ENCODE measurements around the gene TNNT3.

GRCh38 chr11:1873048-1873812 is 46.3 kb upstream of the TNNT3 start:
- TF ChIP-seq, protein P1, sequence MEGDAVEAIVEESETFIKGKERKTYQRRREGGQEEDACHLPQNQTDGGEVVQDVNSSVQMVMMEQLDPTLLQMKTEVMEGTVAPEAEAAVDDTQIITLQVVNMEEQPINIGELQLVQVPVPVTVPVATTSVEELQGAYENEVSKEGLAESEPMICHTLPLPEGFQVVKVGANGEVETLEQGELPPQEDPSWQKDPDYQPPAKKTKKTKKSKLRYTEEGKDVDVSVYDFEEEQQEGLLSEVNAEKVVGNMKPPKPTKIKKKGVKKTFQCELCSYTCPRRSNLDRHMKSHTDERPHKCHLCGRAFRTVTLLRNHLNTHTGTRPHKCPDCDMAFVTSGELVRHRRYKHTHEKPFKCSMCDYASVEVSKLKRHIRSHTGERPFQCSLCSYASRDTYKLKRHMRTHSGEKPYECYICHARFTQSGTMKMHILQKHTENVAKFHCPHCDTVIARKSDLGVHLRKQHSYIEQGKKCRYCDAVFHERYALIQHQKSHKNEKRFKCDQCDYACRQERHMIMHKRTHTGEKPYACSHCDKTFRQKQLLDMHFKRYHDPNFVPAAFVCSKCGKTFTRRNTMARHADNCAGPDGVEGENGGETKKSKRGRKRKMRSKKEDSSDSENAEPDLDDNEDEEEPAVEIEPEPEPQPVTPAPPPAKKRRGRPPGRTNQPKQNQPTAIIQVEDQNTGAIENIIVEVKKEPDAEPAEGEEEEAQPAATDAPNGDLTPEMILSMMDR (IDR thresholded peaks at IDR 0.05; ENCODE audit: low read depth, low read length, poor library complexity, severe bottlenecking): no peak
- TF ChIP-seq EZH2phosphoT487 (IDR thresholded peaks at IDR 0.05; ENCODE audit: borderline replicate concordance, low read length): no peak
